Ecto neural progenitor cell (in vitro differentiated cells): ENCODE results near the gene CCNT2.
"Not testable (repeated sequence)": the region's sequence is repeated elsewhere in the genome, so short reads cannot be mapped to it uniquely, and the experiment has no call there.

Experiments used
- DNase-seq: peaks from one replicate; pipeline ENCODE4 v3.0.0-alpha.2; 2018; ENCODE audit warnings: low spot score

Gene CCNT2

DNA sequence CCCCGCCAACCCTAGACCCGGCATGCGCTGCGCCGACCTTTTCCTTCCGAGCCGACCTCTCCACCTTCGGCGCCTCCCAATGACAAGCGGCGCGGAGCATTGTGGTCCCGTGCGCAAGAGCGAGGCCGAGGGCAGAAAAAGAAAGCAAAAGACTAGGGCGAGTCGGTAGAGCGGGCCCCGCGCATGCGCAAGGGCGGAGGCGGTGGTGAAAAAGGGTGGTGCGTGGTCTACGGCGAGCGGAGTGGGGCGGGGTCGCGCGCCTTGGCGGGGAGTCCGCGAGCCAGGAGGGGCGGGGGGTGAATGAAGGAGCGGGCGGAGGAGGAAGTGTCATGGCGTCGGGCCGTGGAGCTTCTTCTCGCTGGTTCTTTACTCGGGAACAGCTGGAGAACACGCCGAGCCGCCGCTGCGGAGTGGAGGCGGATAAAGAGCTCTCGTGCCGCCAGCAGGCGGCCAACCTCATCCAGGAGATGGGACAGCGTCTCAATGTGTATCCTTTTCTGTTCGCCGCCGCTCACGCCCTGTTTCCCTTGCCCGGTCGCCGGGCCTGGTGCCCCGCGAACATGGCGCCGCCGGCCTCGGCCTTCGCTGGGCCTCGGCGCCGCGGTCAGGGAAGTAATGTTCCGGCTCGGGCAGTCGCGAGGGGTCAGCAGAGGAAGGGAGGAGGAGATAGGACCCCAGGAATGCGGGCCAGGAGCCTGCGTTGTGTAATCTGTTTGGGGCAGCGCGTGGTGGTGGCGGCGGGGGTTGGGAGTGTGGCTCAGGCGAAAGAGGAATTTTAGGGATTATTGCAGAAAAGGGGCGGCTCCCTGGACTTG is at the start of gene CCNT2:
CCNT2 (plus strand) TSS at position 297 of the 815 bp plus-strand sequence; CDS start at position 330, 33 bp downstream.
- peak; percentile 100 for DNase-seq

DNA sequence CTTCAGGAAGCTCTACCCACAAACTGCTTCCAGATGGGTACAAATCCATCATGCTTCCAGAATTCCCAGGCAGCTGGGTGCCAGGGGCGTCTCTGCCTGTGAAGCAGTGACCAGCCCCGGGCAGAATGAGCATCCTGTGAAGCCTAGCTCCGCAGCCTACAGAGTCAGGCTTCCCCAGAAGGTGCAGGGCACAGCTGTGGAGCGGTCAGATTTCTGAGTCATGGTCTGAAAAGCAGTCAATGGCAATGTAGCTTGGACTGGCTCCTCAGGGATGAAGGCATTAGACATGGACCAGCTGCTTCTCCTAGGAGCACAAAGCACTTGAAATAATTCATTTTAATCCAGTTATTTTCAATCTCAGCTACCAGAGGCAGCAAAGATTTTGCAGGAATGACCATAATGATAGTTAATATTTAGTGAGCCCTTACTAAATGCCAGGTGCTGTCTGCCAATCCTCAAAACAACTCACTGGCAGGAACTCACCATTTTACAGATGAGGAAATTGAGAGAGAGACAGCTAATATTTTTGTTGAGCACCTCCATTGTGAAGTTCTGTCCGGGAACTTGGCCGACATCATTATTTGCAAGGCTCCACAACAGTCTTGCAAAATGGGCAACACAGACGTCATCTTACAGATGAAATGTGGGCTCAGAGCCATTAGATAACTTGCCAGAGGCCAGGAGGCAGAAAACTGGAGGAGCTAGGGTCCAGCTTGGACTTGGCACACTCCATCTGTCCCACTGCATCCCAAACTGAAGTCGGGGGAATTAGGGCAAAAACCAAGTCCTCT is 48.5 kb upstream of the CCNT2 start:
- DNase-seq: no peak

DNA sequence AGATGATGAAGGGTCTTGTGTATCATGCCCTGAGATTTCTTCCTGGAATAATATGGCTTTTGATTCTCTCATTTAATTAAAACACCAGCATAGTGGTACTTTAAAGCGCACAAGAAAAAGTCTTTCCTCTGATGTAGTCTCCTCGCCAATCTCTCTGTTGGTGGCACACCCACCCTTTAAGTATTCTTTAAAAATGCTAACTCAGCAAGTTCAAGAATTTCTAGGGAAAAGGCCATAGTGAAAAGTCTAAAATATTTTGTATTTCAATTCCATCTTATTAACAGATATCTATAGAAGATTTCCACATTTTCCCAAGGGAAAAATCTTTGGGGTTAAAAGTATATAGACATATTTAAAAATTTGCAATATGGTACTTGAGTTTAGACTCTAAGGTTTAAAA is 45.5 kb upstream of the CCNT2 start:
- no peak for DNase-seq

- no peak for DNase-seq
These were observed 43.3 kb upstream of the CCNT2 start for GRCh38 chr2:134875309-134875708.

- DNase-seq: no peak
These were observed 35.8 kb upstream of the CCNT2 start for GRCh38 chr2:134882773-134883172.

DNA sequence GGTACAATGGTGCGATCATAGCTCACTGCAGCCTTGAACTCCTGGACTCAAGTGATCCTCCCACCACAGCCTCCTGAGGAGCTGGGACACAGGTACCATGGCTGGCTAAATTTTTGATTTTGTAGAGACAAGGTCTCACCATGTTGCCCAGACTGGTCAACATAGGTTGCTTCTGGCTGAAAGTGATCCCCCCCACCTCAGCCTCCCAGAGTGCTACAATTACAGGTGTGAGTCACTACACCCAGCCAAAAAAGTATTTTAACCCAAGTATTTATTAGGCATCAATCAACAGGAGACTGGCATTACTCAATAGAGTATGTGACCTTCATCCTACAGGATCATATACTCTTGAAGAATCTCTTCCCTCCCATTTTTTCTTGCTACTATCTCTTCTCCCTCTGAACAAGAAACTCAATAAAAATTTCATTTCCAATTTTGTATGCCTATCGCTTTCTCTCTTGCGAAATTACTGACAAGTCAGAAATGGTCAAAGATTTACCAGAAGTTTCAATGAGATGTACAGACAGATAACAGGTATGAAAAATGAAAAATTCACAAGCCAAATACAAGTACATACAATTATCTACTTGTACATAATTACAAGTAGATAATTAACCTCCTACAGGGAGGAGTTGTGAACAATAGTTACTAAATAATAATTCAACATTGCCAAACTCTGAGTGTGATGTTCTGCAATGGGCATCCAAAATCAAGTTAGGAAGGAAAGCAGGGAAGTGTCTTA is 34.9 kb upstream of the CCNT2 start:
- no peak for DNase-seq

DNA sequence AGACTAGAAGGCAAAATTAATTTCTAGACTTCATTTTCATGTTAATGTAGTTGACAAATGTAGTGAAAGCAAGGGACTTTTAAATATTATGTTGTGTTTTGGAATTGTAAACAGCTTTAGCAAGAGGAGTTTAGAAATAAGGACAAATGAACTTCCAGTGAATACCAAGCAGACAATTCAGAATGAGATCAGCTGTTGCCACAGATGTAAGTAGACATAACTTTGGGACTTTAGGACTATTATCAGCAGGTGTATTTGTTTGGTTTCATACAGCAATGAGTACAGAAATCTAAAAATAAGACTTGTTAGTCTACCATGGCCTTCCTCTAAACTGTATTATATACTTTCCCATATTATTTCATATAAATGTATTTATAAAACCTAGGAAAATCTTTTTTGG is 34.2 kb upstream of the CCNT2 start:
- no peak for DNase-seq

DNA sequence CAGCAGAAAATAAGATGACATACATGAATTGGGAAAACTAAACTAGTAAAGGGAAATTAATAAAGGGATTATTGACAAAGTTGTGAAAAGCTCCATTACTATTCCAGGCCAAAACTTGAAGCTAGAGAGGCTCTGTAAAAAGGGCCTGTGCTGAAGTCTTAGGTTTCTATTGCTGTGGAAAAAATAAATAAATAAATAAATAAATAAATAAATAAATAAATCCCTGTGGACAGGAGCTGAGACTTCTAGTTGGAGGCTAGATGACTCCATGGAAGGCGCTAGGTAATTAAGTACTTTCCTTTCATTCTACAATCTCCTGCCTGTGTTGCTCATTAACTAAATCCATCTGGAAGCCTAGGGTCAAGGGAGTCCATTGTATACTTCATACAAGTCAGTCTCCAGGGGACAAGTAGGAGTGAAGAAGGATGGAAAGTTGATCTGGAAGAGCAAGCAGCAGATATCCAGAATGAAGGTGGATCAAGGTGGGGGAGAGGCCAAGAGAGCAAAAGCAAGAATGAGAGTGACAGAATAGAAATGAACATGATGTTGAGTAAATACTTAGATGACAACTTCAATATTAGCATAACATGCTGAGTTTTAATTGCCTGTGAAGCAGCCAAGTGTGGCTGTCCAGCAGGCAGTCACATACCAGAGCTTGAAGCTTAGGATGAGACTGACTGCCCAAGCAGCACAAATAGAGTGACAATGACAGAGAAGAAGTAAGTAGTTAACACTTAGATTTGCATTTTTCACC is 26.2 kb upstream of the CCNT2 start:
- no peak for DNase-seq

DNA sequence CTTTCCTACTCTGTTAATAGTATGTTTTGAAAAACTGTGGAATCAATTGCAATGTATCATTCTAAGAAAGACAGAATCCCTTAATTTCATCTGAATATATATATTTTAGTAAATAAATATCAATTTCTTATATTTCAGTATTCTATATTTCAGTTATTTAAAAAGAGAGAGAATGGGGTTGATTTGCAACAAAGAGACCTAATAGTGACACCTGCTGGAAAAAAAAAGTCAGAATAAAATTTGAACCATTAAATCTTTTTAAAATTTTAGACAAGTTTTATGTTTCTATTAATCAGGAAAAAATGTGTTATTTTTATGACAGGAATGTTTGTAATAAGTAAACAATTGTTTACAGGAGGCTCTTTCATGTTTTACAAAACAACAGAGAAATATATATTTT is 20.7 kb upstream of the CCNT2 start:
- no peak for DNase-seq

DNA sequence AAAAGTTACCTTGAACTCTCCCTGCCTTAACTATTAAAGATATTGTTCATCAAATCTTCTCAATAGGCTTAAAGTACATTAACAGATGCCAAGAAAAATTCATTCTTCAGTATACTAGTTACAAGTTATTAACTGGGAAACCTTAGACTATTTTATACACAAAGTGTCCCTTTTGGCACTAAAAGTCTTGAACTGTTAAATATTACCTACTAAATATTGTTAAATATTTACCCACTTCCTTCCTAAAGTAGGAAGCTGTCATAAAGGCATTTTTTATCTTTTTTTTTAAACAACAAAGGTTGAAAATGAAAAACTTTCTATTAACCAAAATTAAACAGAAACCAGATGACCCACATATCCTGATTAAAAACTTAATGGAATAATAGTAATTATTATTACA is 19.4 kb upstream of the CCNT2 start:
- DNase-seq: no peak

- no peak for DNase-seq
These were observed 18.5 kb upstream of the CCNT2 start for GRCh38 chr2:134900151-134900550.

- DNase-seq: not testable (repeated sequence)
These were observed 14.9 kb upstream of the CCNT2 start for GRCh38 chr2:134903701-134904100.

DNA sequence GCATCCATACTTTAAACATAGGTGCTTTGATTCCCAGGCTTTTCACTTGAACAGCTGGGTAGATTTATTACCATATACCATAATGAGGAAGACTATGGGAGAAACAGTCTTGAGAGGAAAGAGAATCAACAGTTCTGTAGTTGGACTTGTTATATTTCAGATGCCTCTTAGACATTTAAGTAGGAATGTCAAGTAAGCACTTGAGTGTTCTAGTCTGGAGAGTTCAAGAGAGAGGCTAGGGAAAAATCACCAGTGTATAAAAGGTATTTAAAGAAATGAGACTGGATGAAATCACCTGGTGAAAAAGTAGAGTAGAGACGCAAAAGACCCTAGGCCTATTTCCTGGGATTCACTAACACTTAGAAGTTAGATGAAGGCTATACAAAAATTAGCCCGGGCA is 13.5 kb upstream of the CCNT2 start:
- DNase-seq: no peak

DNA sequence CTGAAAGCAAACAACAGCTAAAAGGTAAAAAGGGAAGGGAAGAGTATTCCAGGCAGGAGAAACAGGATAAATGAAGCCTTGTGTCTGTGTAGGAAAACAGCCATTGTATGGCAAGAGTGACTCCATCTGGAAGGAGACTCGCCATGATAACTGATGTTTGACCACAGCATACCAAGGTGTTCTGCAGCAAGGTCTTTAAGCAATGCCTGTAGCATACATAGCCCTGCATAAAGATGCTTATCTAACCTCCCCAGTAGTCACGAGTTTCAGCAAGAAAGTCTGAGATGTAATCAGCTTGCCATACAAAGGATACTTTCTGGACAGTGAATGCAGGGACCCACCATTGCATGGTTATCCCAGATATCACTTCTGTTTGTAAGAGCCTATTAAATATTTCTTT is 11.9 kb upstream of the CCNT2 start:
- no peak for DNase-seq

DNA sequence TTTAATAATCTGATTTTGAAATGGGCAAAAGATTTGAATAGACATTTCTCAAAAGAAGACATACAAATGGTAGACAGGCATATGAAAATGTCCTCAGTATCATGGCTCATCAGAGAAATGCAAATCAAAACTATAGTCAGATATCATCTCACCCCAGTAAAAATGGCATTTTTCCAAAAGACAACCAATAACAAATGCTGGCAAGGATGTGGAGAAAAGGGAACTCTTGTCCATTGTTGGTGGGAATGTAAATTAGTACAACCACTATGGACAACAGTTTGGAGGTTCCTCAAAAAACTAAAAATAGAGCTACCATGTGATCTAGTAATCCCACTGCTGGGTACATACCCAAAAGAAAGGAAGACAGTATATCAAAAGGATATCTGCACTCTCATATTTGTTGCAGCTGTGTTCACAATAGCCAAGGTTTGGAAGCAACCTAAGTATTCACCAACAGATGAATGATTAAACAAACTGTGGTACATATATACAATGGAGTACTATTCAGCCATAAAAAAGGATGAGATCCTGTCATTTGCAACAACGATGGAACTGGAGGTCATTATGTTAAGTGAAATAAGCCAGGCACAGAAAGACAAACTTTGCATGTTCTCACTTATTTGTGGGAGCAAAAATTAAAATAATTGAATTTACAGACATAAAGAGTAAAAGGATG is 11.0 kb upstream of the CCNT2 start:
- DNase-seq: not testable (repeated sequence)

- no peak for DNase-seq
These were observed 7.7 kb upstream of the CCNT2 start for GRCh38 chr2:134910763-134911399.

DNA sequence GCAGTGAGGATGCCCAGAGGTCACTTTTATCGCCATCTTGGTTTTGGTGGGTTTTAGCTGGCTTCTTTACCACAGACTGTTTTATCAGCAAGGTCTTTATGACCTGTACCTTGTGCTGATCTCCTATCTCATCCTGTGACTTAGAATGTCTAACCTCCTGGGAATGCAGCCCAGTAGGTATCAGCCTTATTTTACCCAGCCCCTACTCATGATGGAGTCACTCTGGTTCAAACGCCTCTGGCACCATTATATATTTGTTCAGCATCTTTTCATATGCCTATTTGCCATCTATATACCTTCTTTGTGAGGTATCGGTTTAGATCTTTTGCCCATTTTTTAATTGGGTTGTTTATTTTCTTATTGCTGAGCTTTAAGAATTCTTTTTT is 7.2 kb upstream of the CCNT2 start:
- no peak for DNase-seq

DNA sequence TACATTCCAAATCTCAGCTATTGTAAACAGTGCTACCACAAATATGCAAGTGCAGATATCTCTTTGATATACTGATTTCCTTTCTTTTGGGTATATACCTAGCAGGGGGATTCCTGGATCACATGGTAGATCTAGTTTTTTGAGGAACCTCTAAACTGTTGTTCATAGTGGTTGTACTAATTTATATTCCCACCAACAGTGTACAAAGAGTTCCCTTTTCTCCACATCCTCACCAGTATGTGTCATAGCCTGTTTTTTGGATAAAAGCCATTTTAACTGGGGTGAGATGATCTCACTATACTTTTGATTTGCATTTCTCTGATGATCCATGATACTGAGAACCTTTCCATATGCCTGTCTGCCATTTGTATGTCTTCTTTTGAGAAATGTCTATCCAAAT is 6.3 kb upstream of the CCNT2 start:
- no peak for DNase-seq

GRCh38 chr2:134917360-134917865 is 1.2 kb upstream of the CCNT2 start:
- DNase-seq: peak; percentile 45

DNA sequence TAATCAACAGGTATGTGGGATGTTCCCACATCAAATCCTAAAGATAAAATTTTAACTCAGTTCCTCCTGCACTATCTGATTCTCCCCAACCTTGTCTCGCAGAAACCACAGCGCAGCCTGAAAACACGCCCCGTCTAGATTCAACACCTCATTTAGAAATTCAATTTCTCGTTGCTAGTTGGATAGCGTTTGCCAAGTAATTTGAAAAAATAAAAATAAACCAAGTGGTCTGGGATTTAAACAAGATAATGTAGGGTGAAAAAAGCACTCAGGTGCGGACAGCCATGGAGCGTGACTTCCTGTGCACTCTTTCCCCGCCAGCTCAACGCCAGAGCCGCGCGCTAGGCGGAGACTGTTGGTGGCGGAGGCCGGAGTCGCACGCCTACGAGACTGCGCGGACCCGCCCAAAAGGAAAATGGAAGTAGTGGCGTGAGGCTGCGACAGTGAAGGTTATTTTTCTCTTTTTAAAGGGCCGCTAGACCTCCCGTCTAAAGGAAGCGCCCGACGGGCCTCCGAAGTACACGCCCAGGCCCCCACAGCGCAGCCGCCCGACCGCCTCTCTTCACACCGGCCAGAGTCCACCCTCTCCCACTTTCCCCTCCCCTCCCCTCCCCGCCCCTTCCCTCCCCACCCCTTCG is 615 bp upstream of the CCNT2 start:
- DNase-seq: no peak
